Measurements from ENCODE around the gene PDE11A.
"Not testable (repeated sequence)": the region's sequence is repeated elsewhere in the genome, so short reads cannot be mapped to it uniquely, and the experiment has no call there.

Gene PDE11A

DNA sequence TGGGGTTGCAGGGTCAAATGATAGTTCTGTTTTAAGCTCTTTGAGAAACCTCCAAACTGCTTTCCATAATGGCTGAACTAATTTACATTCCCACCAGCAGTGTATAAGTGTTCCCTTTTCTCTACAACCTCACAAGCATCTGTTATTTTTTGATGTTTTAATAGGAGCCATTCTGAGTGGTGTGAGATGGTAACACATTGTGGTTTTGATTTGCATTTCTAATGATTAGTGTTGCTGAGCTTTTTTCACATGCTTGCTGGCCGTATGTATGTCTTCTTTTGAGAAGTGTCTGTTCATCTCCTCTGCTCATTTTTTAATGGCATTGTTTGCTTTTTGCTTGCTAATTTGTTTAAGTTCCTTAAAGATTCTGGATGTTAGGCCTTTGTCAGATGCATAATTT lies 107.7 kb downstream of the PDE11A start:
- Histone ChIP-seq H3K27ac (ENCODE audit: low read length) (no peak overlapping the region), H3K4me1 (ENCODE audit: insufficient read depth, low read length) (no peaks in the 10 kb centered on the region), H3K9ac (ENCODE audit: low read depth, low read length) (no peak overlapping the region), H3K9me3 (ENCODE audit: insufficient read depth, low read length, severe bottlenecking) (no peaks in the 10 kb centered on the region), H3K36me3 (ENCODE audit: insufficient read depth, low read length) (no peaks in the 10 kb centered on the region), H3K4me2 (ENCODE audit: insufficient read depth, low read length) (no peak overlapping the region), H2AFZ (ENCODE audit: low read depth, low read length) (no peak overlapping the region), H3K27me3 (ENCODE audit: insufficient read depth, low read length, poor library complexity) (no peaks in the 10 kb centered on the region), H3K4me3 (ENCODE audit: low read depth in 1 of 2, low read length in 2 of 2) (no peak overlapping the region), H3K79me2 (ENCODE audit: insufficient read depth, low read length) (no peaks in the 10 kb centered on the region), H4K20me1 (ENCODE audit: insufficient read depth, low read length) (no peaks in the 10 kb centered on the region)
- TF ChIP-seq, protein P1, sequence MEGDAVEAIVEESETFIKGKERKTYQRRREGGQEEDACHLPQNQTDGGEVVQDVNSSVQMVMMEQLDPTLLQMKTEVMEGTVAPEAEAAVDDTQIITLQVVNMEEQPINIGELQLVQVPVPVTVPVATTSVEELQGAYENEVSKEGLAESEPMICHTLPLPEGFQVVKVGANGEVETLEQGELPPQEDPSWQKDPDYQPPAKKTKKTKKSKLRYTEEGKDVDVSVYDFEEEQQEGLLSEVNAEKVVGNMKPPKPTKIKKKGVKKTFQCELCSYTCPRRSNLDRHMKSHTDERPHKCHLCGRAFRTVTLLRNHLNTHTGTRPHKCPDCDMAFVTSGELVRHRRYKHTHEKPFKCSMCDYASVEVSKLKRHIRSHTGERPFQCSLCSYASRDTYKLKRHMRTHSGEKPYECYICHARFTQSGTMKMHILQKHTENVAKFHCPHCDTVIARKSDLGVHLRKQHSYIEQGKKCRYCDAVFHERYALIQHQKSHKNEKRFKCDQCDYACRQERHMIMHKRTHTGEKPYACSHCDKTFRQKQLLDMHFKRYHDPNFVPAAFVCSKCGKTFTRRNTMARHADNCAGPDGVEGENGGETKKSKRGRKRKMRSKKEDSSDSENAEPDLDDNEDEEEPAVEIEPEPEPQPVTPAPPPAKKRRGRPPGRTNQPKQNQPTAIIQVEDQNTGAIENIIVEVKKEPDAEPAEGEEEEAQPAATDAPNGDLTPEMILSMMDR (IDR thresholded peaks at IDR 0.05; ENCODE audit: borderline replicate concordance, extremely low read depth, low read length, poor library complexity, severe bottlenecking): no peak
- TF ChIP-seq EZH2 (IDR thresholded peaks at IDR 0.05; ENCODE audit: borderline replicate concordance, low read depth, low read length, severe bottlenecking): no peak
- no peak for DNase-seq
- no peak for ATAC-seq (ENCODE audit: insufficient read depth, low read depth)

DNA sequence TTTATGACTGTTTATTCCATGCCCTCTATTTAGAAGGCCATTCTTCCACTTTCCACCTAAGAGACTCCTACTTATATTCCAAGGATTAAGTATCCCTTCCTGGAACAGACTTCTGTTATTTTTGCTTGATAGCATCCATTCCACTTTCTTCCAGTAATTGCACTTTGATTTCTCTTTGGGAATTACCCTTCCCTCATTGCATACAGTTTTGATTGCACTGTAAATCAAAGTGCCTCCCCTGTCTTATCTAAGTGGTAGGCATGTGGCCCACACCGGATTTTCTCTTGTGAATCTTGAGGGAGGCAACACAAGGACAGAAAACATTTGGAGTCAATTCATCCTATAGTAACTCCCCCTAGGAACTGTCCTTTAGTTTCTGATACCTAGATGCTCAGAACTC lies 120.4 kb downstream of the PDE11A start:
- H3K9ac ChIP-seq (ENCODE audit: low read depth, low read length): no peak overlapping the region
- no peak for TF ChIP-seq EZH2 (IDR thresholded peaks at IDR 0.05; ENCODE audit: borderline replicate concordance, low read depth, low read length, severe bottlenecking)
- TF ChIP-seq, protein P1 (IDR thresholded peaks at IDR 0.05; ENCODE audit: borderline replicate concordance, extremely low read depth, low read length, poor library complexity, severe bottlenecking): no peak
- ATAC-seq (ENCODE audit: insufficient read depth, low read depth): no peak
- H3K27ac ChIP-seq (ENCODE audit: low read length): no peak overlapping the region
- H2AFZ ChIP-seq (ENCODE audit: low read depth, low read length): no peak overlapping the region
- no peaks in the 10 kb centered on the region for H4K20me1 ChIP-seq (ENCODE audit: insufficient read depth, low read length)
- no peaks in the 10 kb centered on the region for H3K4me1 ChIP-seq (ENCODE audit: insufficient read depth, low read length)
- H3K4me3 ChIP-seq (ENCODE audit: low read depth in 1 of 2, low read length in 2 of 2): no peak overlapping the region
- DNase-seq: no peak
- H3K27me3 ChIP-seq (ENCODE audit: insufficient read depth, low read length, poor library complexity): no peaks in the 10 kb centered on the region
- H3K36me3 ChIP-seq (ENCODE audit: insufficient read depth, low read length): no peaks in the 10 kb centered on the region
- no peaks in the 10 kb centered on the region for H3K9me3 ChIP-seq (ENCODE audit: insufficient read depth, low read length, severe bottlenecking)
- no peak overlapping the region for H3K4me2 ChIP-seq (ENCODE audit: insufficient read depth, low read length)
- H3K79me2 ChIP-seq (ENCODE audit: insufficient read depth, low read length): no peaks in the 10 kb centered on the region

DNA sequence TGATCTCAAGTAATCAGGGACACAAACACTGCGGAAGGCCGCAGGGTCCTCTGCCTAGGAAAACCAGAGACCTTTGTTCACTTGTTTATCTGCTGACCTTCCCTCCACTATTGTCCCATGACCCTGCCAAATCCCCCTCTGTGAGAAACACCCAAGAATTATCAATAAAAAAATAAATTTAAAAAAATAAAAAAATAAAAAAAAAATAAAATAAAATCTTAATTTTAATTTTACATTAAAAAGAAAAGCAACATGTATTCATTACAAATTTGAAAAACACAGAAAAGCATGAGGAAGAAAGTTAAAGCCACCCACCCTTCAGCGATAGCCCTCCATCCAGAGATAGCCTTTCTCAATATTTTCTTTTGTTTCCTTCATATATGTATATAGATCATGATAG lies 125.0 kb downstream of the PDE11A start:
- DNase-seq; H3K27ac ChIP-seq (ENCODE audit: low read length); H3K4me1 ChIP-seq (ENCODE audit: insufficient read depth, low read length); H3K27me3 ChIP-seq (ENCODE audit: insufficient read depth, low read length, poor library complexity); H3K9me3 ChIP-seq (ENCODE audit: insufficient read depth, low read length, severe bottlenecking); H3K36me3 ChIP-seq (ENCODE audit: insufficient read depth, low read length); H4K20me1 ChIP-seq (ENCODE audit: insufficient read depth, low read length); H2AFZ ChIP-seq (ENCODE audit: low read depth, low read length); H3K4me3 ChIP-seq (ENCODE audit: low read depth in 1 of 2, low read length in 2 of 2); H3K4me2 ChIP-seq (ENCODE audit: insufficient read depth, low read length); H3K79me2 ChIP-seq (ENCODE audit: insufficient read depth, low read length); ATAC-seq (ENCODE audit: insufficient read depth, low read depth); H3K9ac ChIP-seq (ENCODE audit: low read depth, low read length): not testable (repeated sequence)

DNA sequence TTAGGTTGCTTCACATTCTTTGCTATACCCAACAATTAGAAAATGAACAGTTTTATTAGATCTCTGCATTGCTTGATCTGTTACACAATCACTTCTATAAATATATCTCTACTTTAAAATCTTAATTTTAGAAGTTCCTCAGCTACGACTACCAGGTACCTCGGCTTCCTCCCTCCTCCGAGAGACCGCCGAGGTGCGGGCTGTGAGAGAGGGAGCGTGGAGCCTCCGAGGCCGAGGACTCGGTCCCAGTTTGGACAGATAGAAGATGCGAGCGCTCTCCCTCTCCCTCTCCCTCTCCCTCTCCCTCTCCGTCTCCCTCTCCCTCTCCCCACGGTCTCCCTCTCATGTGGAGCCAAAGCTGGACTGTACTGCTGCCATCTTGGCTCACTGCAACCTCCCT lies 128.0 kb downstream of the PDE11A start:
- H3K4me1 ChIP-seq (ENCODE audit: insufficient read depth, low read length): not testable (repeated sequence)

More for the DNA sequence above, 128.0 kb downstream of the PDE11A start:
- H3K79me2 ChIP-seq (ENCODE audit: insufficient read depth, low read length); H4K20me1 ChIP-seq (ENCODE audit: insufficient read depth, low read length); H3K36me3 ChIP-seq (ENCODE audit: insufficient read depth, low read length); H3K9ac ChIP-seq (ENCODE audit: low read depth, low read length); H2AFZ ChIP-seq (ENCODE audit: low read depth, low read length); H3K27me3 ChIP-seq (ENCODE audit: insufficient read depth, low read length, poor library complexity); ATAC-seq (ENCODE audit: insufficient read depth, low read depth); H3K9me3 ChIP-seq (ENCODE audit: insufficient read depth, low read length, severe bottlenecking); H3K27ac ChIP-seq (ENCODE audit: low read length); H3K4me3 ChIP-seq (ENCODE audit: low read depth in 1 of 2, low read length in 2 of 2); DNase-seq; H3K4me2 ChIP-seq (ENCODE audit: insufficient read depth, low read length): not testable (repeated sequence)

Measured in DND-41 (cell line).